DOHH2 (cell line): Measurements from ENCODE around the gene TMEM88.

Source experiments
- EZH2phosphoT487 ChIP-seq: fragments of 200-600 bp; sonication (generic); IDR thresholded peaks from 2 replicates; pipeline ENCODE4 v1.6.1; 2017; ENCODE audit warnings: borderline replicate concordance, mild to moderate bottlenecking, antibody characterized with exemption, low read length, moderate library complexity, mixed read lengths
- TF ChIP-seq, protein P1 (sequence below): fragments of 200-600 bp; sonication (generic); IDR thresholded peaks from one replicate; pipeline ENCODE4 v1.5.1; 2014; ENCODE audit warnings: antibody characterized with exemption, mild to moderate bottlenecking, low read depth, low read length; ENCODE audit not compliant: poor library complexity, severe bottlenecking

DNA sequence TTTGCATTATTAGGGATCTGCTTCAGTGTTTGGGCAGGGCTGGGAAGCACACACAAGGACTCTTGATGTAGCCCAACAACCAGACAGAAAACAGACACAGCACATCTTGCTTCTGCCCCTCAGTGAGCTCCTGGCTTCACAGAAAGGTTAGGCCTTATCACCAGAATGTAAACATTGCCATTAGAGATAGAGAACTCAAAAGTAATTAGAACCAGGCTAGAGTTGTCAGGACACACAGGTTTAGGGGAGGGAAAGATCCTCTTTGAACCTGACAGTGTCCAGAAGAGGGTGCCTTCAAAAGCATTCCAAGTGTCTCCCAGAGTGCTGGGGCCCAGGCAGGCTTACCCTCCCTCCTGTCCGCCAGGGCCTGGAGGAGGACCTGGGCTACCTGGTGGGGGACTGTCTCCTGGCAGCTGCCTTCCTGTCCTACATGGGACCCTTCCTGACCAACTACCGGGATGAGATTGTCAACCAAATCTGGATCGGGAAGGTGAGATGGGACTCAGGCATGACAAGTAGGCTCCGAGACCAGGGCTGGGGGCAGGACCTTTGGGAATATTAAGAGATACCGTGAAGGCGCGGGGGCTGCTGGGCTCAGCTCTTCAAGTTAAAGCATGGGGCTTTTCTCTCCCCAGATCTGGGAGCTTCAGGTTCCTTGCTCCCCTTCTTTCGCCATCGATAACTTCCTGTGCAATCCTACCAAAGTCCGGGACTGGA is 37.8 kb upstream of the TMEM88 start:
- TF ChIP-seq, protein P1, sequence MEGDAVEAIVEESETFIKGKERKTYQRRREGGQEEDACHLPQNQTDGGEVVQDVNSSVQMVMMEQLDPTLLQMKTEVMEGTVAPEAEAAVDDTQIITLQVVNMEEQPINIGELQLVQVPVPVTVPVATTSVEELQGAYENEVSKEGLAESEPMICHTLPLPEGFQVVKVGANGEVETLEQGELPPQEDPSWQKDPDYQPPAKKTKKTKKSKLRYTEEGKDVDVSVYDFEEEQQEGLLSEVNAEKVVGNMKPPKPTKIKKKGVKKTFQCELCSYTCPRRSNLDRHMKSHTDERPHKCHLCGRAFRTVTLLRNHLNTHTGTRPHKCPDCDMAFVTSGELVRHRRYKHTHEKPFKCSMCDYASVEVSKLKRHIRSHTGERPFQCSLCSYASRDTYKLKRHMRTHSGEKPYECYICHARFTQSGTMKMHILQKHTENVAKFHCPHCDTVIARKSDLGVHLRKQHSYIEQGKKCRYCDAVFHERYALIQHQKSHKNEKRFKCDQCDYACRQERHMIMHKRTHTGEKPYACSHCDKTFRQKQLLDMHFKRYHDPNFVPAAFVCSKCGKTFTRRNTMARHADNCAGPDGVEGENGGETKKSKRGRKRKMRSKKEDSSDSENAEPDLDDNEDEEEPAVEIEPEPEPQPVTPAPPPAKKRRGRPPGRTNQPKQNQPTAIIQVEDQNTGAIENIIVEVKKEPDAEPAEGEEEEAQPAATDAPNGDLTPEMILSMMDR = no peak
- TF ChIP-seq EZH2phosphoT487 = no peak
